ENCODE data around the gene CRADD.
"Not testable (repeated sequence)": the region's sequence is repeated elsewhere in the genome, so short reads cannot be mapped to it uniquely, and the experiment has no call there.

CRADD gene

GRCh38 chr12:93708952-93709351 lies 31.8 kb downstream of the CRADD start:
- no peak for DNase-seq

GRCh38 chr12:93709386-93709785 lies 32.2 kb downstream of the CRADD start:
- no peak for DNase-seq

GRCh38 chr12:93710574-93710926 lies 33.4 kb downstream of the CRADD start:
- no peak for DNase-seq

DNA sequence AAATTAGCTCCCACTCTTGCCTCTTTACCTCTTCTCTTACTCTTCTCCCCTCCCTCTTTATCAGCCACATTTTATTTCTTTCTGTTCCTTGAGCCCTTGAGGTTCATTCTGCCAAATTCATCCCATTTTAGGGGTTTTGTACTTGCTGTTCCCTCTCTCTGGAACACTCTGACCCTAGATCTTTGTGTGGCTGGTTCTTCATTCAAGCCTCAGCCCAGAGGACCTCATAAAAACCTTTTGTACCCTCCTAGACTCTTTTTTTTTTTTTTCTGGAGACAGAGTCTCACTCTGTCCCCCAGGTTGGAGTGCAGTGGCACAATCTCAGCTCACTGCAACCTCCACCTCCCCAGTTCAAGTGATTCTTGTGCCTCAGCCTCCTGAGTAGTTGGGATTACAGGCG lies 34.3 kb downstream of the CRADD start:
- DNase-seq, result not testable (repeated sequence)

GRCh38 chr12:93712200-93712599 lies 35.0 kb downstream of the CRADD start:
- no peak for DNase-seq

- no peak for DNase-seq
These were observed 35.9 kb downstream of the CRADD start for GRCh38 chr12:93713060-93713459.

DNA sequence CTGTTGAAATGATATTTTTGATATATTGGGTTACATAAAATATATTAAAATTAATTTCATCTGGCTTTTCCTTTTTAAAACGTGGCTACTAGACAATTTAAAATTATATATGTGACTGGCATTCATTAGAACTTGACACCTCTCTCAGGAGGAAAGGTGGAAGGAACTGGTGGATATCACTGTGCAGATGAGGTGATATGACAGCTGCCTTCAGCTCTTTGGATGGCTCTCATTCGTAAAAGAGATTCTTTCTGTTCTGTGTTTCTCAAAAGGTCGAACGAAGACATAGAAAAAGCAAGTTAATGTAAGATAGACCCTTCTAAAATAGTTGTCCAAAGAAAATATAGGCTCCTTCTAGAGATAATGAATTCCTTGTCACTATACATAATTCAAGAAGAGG lies 36.6 kb downstream of the CRADD start:
- DNase-seq, result no peak

DNA sequence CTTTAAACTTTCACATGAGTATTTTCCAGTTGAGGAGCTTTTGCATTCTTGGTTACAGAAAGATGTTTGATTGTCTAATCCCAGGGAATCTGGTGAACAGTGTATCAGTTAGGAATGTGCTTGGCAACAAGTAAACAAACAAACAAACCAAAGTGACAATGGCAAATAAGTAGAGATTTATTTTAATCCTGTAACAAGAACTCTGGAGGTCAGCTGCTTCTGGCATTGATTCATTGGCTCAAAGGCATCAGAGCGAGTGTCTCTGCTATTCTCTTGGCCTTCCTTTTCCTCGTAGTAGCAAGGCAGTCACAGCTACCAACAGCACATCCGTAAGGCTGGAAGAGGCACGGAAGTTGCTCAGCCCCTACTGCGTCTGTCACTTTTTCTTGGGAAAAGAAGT lies 37.2 kb downstream of the CRADD start:
- no peak for DNase-seq

GRCh38 chr12:93719710-93720109 lies 42.5 kb downstream of the CRADD start:
- no peak for DNase-seq

- no peak for DNase-seq
These were observed 43.4 kb downstream of the CRADD start for GRCh38 chr12:93720559-93720958.

DNA sequence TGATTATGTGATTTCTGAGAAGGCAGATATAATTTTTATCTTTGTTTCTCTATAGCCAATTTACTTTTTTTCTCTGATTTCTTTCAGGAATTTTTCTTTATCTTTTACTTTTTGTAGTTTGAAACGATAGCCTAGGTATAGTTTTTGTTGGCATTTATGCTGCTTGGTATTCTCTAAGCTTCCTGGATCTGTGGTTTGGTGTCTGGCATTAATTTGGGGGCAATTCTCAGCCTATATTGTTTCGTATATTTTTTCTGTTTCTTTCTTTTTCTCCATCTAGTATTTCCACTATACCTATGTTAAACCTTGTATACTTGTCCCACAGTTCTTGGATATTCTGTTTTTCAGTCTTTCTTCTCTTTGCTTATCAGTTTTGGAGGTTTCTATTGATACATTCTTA lies 45.0 kb downstream of the CRADD start:
- no peak for DNase-seq

DNA sequence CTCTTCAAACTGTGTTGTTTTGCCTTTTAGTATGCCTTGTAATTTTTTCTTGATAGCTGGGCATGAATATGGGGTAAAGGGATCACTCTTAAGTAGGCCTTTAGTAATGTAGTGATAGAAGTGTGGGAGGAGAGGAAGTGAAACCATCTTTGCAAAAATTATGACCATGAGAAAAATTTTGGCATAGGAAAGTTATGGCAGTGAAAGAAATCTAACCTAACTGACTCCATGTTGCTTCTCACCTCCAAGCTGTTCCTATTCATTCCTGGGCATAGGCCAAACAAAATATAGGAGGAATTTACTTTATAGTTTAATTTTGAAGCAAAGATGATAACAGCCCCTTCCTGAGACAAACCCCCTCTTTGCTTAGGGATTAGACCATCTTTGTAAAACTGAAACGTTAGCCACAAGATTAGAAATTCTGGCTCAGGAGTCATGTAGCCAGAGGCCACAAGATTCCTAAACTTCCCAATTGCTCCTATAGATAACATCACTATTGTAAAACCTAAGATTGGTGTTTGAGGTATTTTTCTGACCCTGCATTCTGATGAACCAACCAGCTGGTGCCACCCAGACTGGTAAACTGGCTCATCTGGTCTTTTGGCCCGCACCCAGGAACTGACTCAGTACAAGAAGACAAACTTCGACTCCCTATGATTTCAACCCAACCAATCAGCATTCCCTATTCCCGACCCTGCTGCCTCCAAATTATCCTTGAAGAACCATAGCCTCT lies 45.8 kb downstream of the CRADD start:
- no peak for DNase-seq

GRCh38 chr12:93723568-93723930 lies 46.4 kb downstream of the CRADD start:
- no peak for DNase-seq

GRCh38 chr12:93725531-93725930 lies 48.4 kb downstream of the CRADD start:
- no peak for DNase-seq

- DNase-seq, result no peak
These were observed 50.1 kb downstream of the CRADD start for GRCh38 chr12:93727195-93727811.

GRCh38 chr12:93727911-93728310 lies 50.7 kb downstream of the CRADD start:
- no peak for DNase-seq

DNA sequence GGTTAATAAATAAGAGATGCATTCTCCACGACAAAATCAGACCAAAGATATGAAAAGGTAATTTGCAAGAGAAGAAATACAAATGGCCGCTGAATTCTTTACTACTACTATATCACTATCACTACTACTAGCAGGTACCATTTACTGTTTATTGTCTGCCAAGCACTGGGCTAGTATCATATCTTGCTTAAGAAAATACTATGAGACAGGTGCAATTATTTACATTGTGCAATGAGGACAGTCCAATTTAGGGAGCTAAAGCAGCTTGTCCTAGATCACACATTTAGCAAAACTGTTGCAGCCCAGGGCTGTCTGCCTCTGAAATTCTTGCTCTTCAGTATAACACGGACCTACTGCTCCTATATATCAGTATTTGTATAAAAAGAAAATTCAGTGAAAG lies 52.8 kb downstream of the CRADD start:
- no peak for DNase-seq

- no peak for DNase-seq
These were observed 56.2 kb downstream of the CRADD start for GRCh38 chr12:93733358-93733757.

GRCh38 chr12:93733928-93734327 lies 56.8 kb downstream of the CRADD start:
- no peak for DNase-seq

DNA sequence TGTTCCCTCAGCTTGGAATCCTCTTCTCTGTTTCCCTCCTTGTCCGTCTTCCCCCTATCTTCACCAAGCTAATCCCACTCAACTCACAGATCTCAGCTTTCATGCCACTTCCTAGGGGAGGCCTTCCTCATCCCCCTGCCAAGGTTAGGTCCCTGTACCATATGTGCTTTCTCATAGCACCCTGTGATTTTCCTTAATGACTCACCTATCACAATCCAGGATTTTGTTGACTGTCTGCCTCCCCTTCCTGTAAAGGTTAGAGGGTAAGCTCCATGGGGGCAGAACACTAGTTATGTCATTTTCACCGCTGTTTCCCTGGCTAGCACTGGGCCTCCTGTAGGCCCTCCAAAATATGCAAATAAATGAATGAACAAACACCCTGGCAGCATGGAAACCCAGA lies 57.6 kb downstream of the CRADD start:
- no peak for DNase-seq

GRCh38 chr12:93736640-93737178 lies 59.5 kb downstream of the CRADD start:
- no peak for DNase-seq

DNA sequence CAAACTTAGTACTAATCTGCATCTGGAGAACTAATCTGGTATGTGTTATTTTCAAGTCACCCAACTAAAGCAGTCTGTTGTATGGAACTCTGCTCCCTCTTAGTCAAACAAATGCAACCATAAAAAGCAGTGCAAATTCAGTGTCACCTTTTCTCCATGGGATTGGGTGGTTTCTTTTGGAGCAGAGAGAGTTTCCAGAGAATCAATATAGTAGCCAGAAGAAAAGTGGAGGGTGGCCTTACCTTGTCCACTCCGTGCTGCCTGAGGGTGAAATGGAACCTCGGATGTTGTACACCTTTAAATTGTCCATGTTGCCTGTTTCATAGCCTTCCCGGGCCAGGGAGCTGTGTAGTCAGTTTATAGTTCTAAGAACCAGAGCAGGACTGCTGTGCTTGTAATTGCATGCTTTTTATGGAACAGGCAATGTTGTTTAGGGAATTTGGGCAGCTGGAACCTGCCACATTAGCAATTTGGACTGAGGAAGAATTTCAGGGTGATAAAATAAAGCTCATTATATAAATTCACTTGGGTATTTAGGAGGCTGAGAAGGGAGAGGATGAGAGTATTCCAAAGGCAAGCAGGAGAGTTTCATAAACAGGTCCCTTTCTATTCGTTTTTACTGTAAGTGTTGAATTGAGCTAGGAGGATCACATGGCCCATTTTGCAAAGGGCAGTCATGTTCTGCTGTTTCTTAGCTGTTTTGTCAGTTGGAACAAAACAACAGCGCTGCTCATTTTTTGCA lies 60.5 kb downstream of the CRADD start:
- no peak for DNase-seq

DNA sequence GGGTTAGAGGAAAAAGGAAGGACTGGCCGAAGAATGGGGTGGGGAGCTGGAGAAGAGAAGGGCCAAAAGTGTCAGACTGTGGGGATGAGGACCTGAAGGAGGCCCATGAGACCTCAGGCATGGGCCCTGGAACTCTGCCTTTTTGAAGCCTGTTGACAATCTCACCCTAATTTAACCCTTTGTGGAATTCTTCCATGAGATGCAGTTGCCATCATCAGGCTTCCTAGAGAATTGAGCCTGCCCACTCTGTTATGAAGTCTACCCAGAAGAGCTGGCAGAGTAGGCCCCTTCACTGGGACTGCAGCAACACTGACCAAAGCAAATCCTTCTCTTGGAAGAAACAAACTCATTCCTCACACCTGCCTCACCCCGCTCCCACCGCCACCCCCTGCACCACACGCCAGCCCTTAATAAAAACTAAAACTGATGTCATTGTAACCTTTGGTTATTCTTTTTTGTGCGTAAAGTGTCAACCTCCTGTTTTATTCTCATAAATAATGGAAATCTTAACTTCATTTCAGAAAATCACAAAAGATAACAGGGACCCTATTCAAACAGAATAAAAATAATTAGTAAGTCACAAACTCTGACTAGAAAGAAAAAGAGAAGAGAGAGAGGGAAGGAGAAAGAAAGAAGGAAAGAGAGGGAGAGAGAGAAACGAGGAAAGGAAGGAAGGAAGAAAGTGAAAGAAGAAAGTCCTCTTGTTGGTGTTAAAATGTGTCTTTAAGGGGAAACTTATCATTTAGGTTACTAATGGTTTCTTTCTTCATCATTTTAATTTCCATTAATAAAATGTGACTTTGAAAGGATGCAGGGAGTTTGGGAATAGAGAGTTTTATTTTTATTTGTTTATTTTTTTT lies 61.3 kb downstream of the CRADD start:
- DNase-seq, result no peak
